Pons (tissue), 1 donor: ENCODE results near the gene OR2AE1.
"Not testable (repeated sequence)": the region's sequence is repeated elsewhere in the genome, so short reads cannot be mapped to it uniquely, and the experiment has no call there.

Source experiments
- DNase-seq: peaks from one replicate; pipeline ENCODE4 v3.0.0-alpha.2; 2016; ENCODE audit warnings: low spot score

The OR2AE1 gene, protein sequence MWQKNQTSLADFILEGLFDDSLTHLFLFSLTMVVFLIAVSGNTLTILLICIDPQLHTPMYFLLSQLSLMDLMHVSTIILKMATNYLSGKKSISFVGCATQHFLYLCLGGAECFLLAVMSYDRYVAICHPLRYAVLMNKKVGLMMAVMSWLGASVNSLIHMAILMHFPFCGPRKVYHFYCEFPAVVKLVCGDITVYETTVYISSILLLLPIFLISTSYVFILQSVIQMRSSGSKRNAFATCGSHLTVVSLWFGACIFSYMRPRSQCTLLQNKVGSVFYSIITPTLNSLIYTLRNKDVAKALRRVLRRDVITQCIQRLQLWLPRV

GRCh38 chr7:99876933-99877332 lies at the start of gene OR2AE1:
Gene OR2AE1, minus strand, starts transcription at chr7:99877033. Its CDS starts 0 bp downstream, at chr7:99877033.
- no peak for DNase-seq

DNA sequence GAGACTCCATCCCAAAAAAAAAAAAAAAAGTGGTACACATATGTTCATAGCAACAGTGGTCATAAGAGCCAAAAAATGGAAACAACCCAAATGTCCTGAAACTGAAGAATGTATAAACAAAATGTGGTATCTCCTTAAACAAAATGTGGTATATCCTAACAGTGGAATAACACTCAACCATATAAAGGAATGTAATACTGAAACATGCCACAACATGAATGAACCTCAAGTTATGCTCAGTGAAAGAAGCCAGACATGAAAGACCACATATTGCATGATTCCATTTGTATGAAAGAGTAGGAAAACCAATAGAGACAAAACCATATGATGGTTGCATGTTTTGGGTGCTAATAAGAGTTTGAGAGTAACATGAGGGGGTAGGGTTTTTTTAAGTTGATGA lies 49.5 kb upstream of the OR2AE1 start:
- DNase-seq, result no peak

DNA sequence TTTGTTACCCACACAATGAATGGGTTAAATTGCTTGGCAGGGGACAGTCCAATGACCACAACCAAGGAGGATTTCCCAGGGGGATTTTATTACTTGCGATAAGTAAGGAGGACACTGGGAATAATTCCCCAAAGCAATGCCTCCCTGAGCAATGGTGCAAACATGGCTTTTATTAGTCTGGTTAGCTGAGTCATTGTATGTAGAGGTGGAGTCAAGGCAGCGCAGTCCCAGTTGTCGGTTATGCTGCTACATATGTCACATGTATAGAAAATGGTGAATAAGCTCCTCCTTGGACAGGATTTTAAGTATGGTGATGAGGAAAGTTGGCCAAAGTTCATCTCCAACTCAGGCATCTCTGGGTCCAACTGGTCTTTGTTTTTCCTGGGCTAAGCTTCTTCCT lies 46.4 kb upstream of the OR2AE1 start:
- DNase-seq, result no peak

DNA sequence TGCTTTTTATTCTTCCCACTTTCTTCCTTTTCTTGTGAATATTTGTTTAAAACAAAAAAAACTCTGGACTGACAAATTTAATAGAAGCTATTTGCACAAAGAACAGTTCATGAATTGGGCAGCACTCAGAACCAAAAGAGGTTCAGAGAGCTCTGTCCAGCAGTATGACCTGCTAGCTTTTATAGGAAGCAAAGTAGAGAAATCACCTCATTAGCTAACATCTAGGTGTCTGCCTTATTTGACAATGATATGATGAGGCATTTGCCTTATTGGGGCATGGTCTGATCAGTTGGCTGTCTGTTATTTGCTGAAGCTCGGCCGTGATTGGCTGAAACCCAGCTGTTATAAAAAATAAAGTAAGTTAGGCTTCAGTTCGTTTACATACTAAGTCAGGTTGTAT lies 43.3 kb upstream of the OR2AE1 start:
- DNase-seq, result no peak

- DNase-seq, result no peak
Observed at GRCh38 chr7:99919814-99920112, 42.9 kb upstream of the OR2AE1 start.

DNA sequence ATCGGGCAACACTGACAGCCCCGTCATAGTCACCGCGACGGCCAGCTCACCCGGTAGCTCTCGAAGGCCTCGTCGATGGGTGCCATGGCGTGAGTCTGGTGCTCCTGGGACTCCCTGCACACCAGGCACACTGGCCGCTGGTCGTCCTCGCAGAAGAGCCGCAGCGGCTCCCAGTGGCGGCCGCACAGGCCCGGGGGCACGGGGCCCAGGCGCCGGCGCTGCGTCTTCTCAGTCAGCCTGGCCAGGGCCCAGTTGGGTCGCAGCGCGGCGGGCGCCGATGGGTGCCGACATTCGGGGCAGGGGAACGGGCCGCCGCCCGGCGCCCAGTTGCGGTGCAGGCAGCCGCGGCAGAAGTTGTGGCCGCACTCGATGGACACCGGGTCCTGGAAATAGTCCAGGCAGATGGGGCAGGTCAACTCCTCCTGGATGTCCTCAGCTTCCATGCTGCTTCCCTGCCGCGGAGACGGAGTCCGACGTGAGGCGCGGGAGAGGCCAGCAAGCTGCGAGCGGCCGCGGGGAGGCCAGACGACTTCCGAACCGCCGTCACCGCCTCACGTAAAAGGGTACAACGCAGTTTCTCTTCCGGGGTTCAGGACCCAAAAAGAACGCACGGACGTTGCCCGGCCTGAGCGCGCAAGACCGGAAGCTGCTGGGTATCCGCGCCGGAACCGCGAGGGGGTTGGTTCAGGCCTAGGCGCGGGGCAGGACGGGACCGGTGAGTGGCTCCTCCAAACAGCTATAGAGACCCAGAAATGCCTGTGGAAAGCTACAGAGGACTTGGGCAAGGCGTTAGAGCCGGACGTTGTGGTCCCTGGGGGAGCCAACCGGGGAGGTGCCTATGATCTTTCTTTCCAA lies 42.4 kb upstream of the OR2AE1 start, which contains the start of gene TRIM4:
TSS of gene TRIM4 (minus strand) at position 572 of the 855 bp plus-strand sequence. CDS start at position 443, 129 bp downstream.
- DNase-seq, result peak; percentile 88

GRCh38 chr7:99910976-99911375 lies 34.1 kb upstream of the OR2AE1 start:
- DNase-seq, result no peak

- DNase-seq, result no peak
Observed at GRCh38 chr7:99901581-99901980, 24.7 kb upstream of the OR2AE1 start.

DNA sequence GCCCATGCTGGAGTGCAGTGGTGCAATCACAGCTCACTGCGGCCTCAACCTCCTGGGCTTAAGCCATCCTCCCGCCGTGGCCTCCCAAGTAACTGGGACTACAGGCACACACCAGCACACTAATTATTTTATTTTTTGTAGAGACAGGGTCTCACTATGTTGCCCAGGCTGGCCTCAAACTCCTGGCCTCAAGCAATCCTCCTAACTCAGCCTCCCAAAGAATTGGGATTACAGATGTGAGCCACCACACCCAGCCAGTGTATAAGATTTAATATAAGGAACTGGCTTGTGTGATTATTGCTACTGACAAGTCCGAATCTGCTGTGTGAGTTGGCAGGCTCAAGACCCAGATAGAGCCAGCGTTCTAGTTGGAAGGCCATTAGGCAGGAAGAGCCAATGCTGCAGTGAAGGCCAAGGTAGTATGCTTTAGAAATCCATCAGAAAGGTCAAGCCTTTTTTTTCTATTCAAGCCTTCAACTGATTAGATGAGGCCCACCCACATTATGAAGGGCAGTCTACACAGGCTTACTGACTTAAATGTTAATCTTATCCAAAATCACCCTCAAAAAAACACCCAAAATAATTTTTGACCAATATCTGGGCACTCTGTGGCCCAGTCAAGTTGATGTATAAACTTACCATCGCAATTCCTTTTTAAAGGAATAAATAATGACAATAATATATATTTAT lies 23.1 kb upstream of the OR2AE1 start:
- no peak for DNase-seq

DNA sequence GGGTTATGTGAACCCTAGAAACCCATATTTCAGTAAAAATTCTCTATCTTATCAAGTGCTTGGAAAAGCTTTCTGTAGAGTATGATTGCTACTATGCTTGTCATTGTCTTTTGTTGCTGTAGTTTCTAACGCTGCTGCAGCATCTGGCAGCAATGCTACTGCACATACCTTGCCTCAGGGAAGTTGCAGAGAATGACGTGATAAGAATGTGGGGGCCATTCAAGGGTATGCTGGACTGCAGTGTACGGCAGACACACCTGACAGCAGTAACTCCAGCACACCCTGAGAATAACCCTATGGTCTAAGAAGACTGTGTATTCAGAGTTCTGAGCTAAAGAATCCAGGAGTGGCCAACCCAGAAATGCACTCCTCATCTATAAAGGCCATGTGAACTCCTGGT lies 22.0 kb upstream of the OR2AE1 start:
- DNase-seq, result no peak

DNA sequence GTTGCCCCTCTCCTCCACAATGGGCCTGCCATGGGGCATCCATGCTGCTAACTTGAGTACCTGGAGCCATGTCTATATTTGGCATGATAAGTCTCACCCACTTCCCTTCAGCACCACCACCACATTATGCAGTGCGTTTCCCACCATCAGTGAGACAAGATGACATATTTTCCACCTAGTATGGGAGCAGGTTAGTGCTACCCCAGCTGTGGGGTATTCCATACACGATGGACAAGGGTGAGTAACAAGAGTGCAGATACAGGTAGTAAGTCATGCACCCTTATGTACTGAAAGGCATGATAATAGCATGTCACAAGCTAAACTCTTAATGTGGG lies 21.2 kb upstream of the OR2AE1 start:
- no peak for DNase-seq

GRCh38 chr7:99897322-99898022 lies 20.6 kb upstream of the OR2AE1 start:
- DNase-seq, result no peak

GRCh38 chr7:99894738-99895137 lies 17.9 kb upstream of the OR2AE1 start:
- no peak for DNase-seq

DNA sequence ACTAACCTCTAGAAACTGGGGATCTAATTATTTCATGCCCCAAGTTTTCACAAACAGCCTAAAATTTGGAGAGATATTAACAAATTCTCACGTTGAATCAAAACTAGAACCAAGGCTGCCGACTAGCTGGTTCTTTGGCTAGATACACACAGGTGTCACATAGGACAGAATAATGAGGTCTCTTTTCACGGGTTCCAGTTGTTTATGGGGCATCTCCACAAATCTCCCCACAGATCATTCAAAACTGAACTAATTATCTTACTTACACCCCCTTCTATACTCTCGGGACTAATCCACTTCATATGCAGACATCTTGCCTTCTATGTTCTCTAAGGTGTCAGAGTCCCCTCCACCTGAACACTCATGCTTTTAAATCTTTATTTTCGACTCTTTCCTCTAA lies 16.4 kb upstream of the OR2AE1 start:
- DNase-seq, result no peak

DNA sequence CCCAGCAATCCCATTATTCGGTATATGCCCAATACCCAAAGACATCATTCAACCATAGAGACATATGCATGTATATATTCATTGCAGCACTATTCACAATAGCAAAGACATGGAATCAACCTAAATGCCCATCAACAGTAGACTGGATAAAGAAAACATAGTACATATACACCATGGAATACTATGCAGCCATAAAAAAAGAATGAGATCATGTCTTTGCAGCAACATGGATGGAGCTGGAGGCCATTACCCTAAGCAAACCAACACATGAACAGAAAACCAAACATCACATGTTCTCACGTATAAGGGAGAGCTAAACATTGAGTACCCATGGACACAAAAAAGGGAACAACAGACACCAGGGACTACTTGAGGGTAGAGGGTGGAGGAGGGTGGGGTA lies 13.5 kb upstream of the OR2AE1 start:
- DNase-seq, result not testable (repeated sequence)

DNA sequence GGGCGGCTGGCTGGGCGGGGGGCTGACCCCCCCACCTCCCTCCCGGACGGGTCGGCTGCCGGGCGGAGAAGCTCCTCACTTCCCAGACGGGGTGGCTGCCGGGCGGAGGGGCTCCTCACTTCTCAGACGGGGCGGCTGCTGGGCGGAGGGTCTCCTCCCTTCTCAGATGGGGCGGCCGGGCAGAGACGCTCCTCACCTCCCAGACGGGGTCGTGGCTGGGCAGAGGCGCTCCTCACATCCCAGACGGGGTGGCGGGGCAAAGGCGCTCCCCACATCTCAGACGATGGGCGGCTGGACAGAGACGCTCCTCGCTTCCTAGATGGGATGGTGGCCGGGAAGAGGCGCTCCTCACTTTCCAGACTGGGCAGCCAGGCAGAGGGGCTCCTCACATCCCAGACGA lies 11.5 kb upstream of the OR2AE1 start:
- not testable (repeated sequence) for DNase-seq

DNA sequence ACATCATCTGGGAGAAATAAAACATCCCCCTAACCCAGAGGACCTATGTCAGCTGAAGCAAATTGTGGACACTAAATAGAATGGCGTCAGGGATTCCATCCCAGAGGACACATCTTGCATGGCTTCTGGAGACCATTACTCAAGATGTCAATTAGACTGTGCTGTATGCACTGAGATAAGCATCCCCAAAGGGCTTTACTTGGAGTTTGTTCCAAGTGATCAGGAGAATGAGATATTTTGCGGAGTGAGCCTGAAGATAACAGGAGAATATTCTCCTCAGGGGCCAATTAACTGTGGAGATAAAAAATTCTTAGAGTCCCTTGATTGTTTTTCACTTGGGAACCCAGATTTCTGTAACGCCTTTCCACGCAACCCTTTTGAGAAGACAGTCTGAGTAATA lies 4.5 kb upstream of the OR2AE1 start:
- DNase-seq, result no peak

DNA sequence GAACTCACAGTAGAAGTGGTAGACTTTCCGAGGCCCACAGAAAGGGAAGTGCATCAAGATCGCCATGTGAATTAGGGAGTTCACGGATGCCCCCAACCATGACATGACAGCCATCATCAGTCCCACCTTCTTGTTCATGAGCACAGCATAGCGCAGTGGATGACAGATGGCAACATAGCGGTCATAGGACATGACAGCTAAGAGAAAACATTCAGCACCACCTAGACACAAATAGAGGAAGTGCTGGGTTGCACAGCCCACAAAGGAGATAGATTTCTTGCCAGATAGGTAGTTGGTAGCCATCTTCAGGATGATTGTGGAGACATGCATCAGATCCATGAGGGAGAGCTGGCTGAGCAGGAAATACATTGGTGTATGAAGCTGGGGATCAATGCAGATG lies 342 bp downstream of the OR2AE1 start:
- DNase-seq, result no peak

DNA sequence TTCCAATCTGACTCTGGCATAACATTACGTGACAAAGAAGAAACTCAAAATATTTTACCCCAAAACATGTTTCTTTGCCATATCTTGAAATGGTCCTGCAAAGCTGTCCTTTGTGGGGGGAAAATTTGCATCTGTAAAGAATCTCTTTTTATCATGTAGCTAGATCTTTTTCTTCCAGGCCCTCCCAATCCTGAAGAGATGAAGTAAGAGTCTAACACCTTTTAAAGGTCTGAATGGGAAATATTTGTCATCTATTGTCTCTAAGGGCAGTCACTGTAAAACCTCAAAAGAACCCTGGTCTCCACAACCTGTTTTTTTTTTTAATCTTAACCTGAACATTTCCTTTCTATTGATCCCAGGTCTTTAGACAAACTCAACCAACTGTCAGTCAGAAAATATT lies 8.6 kb downstream of the OR2AE1 start:
- no peak for DNase-seq

DNA sequence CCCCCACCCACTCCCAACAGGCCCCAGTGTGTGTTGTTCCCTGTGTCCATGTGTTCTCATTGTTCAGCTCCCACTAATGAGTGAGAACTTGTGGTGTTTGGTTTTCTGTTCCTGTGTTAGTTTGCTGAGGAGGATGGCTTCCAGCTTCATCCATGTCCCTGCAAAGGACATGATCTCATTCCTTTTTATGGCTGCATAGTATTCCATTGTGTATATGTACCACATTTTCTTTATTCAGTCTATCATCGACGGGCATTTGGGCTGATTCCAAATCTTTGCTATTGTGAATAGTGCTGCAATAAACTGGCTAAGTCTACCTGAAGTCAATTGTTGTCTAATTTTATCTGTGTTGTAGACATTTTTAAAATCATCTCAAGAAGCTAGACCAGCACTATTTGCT lies 9.4 kb downstream of the OR2AE1 start:
- DNase-seq, result not testable (repeated sequence)

DNA sequence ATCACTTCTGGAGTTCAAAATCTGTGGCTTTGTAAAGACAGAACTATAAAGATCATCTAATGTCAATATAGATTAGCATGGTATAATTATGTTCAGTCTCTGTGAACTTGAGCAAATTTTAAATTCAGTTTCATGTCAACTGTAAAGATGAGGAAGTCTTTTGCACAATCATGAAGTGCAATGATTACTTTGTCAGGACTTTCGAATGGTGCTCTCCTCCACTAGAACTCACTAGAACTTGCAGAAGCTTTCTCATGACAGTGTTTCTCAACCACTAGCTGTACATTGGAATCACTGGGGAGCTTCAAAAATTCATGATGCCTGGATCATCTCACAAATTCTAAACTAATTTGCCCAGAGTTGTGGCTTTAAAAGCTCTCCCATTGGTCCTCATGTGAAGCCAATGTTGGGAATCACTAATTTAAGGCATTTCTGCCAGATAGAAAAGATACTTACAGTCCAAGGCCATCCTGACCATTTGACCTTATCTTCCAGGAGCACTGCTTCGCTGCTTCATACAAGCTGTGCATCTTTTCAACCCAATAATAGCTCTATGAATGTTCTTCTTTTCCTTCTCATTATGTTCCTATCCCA lies 12.9 kb downstream of the OR2AE1 start:
- DNase-seq, result no peak
